IMR-90 (cell line): ENCODE results near the gene DNAJC25. TPM values are rescaled to one million over a fixed set of nuclear protein-coding genes. Genes with fewer than 3 reads are reported as not detected.

Source experiments
- ATAC-seq: fragments of 200-7000 bp; cut with Tn5 transposase; 2 replicates; pipeline ENCODE4 v1.9.1; 2020; ENCODE audit warnings: low read depth, mild to moderate bottlenecking, moderate library complexity
- BruUV-seq: library from RNA; stranded (reverse); fragments of 400-500 nt; replicated peaks from 2 replicates; lab custom pipeline; 2021; lab: Mats Ljungman, UMichigan
- CTCF ChIA-PET: fragments of 300-600 bp; formaldehyde crosslinking; extraction: SDS; loops from one replicate; lab custom pipeline; 2021; ENCODE audit warnings: antibody characterized with exemption; lab: Yijun Ruan, JAX
- POLR2A ChIA-PET: fragments of 300-600 bp; sonication (Branson Sonifier 250); formaldehyde crosslinking; loops from one replicate; lab custom pipeline; 2022; ENCODE audit warnings: antibody characterized with exemption; ENCODE audit not compliant: unreplicated experiment; lab: Charles Lee
- DNase-seq: peaks from one replicate; pipeline ENCODE4 v3.0.0; 2013
- H2AFZ ChIP-seq: replicated peaks from 2 replicates; pipeline ENCODE3; 2013; ENCODE audit warnings: low read length, mild to moderate bottlenecking; ENCODE audit not compliant: poor library complexity
- H2AK5ac ChIP-seq: 2 replicates; pipeline ENCODE4 v1.6.1; 2013; ENCODE audit warnings: low read depth, low read length, inconsistent platforms
- H2AK9ac ChIP-seq: replicated peaks from 2 replicates; pipeline ENCODE3; 2013; ENCODE audit warnings: mild to moderate bottlenecking, low read depth, low read length, moderate library complexity; ENCODE audit not compliant: poor library complexity
- H2BK120ac ChIP-seq: 2 replicates; pipeline ENCODE4 v1.6.1; 2013; ENCODE audit warnings: low read depth, low read length, inconsistent platforms
- H2BK15ac ChIP-seq: 3 replicates; pipeline ENCODE4 v1.6.1; 2013; ENCODE audit warnings: low read depth, low read length, inconsistent platforms
- H2BK20ac ChIP-seq: 2 replicates; pipeline ENCODE4 v1.6.1; 2013; ENCODE audit warnings: low read depth, mild to moderate bottlenecking, inconsistent platforms, low read length, moderate library complexity
- H2BK5ac ChIP-seq: 2 replicates; pipeline ENCODE4 v1.6.1; 2013; ENCODE audit warnings: mild to moderate bottlenecking, low read depth, low read length, inconsistent platforms; ENCODE audit not compliant: poor library complexity, severe bottlenecking
- H3K14ac ChIP-seq: replicated peaks from 2 replicates; pipeline ENCODE4 v1.6.1; 2013; ENCODE audit warnings: low read depth, low read length, inconsistent platforms
- H3K18ac ChIP-seq: 2 replicates; pipeline ENCODE4 v1.6.1; 2013; ENCODE audit warnings: low read depth, low read length, control low read depth
- H3K23ac ChIP-seq: 2 replicates; pipeline ENCODE4 v1.6.1; 2013; ENCODE audit warnings: low read depth, low read length, inconsistent platforms
- H3K27ac ChIP-seq: 2 replicates; pipeline ENCODE4 v1.5.1; 2013; ENCODE audit warnings: mild to moderate bottlenecking, control low read depth, low read length; ENCODE audit not compliant: insufficient read depth
- H3K27me3 ChIP-seq: 2 replicates; pipeline ENCODE4 v1.6.1; 2013; ENCODE audit warnings: low read length; ENCODE audit not compliant: control insufficient read depth, insufficient read depth
- H3K36me3 ChIP-seq: 2 replicates; pipeline ENCODE4 v1.6.1; 2013; ENCODE audit warnings: low read length, mixed read lengths; ENCODE audit not compliant: control insufficient read depth, insufficient read depth
- H3K4ac ChIP-seq: 2 replicates; pipeline ENCODE4 v1.6.1; 2013; ENCODE audit warnings: low read depth, low read length, inconsistent platforms
- H3K4me1 ChIP-seq: 2 replicates; pipeline ENCODE4 v1.6.1; 2013; ENCODE audit warnings: low read length, mixed read lengths; ENCODE audit not compliant: control insufficient read depth, insufficient read depth
- H3K4me2 ChIP-seq: 2 replicates; pipeline ENCODE4 v1.6.1; 2013; ENCODE audit warnings: low read depth, mild to moderate bottlenecking, control low read depth, low read length, moderate library complexity
- H3K4me3 ChIP-seq: 2 replicates; pipeline ENCODE4 v1.5.1; 2013; ENCODE audit warnings: low read depth, mild to moderate bottlenecking, control low read depth, low read length, moderate library complexity; ENCODE audit not compliant: insufficient read depth
- H3K56ac ChIP-seq: 2 replicates; pipeline ENCODE4 v1.6.1; 2013; ENCODE audit warnings: low read length, inconsistent platforms; ENCODE audit not compliant: insufficient read depth; ENCODE audit errors: extremely low read depth
- H3K79me1 ChIP-seq, 2 experiments: 2 replicates each; pipeline ENCODE4 v1.6.1; 2013; ENCODE audit warnings: low read length in 2 of 2, inconsistent platforms in 1 of 2, low read depth in 1 of 2
- H3K9ac ChIP-seq: 2 replicates; pipeline ENCODE4 v1.6.1; 2013; ENCODE audit warnings: low read depth, low read length, control low read depth
- H3K9me1 ChIP-seq: 2 replicates; pipeline ENCODE4 v1.6.1; 2013; ENCODE audit warnings: low read length, inconsistent platforms; ENCODE audit not compliant: insufficient read depth
- H3K9me3 ChIP-seq: 2 replicates; pipeline ENCODE4 v1.6.1; 2013; ENCODE audit warnings: low read length; ENCODE audit not compliant: control insufficient read depth, insufficient read depth
- H4K20me1 ChIP-seq: 2 replicates; pipeline ENCODE4 v1.6.1; 2013; ENCODE audit warnings: low read length, inconsistent platforms; ENCODE audit not compliant: insufficient read depth
- H4K5ac ChIP-seq: 2 replicates; pipeline ENCODE4 v1.6.1; 2013; ENCODE audit warnings: mild to moderate bottlenecking, low read depth, low read length, control low read depth
- H4K8ac ChIP-seq, 2 experiments: 2 replicates each; pipeline ENCODE4 v1.6.1; 2013; ENCODE audit warnings: low read depth in 2 of 2, low read length in 2 of 2, control low read depth in 1 of 2, inconsistent platforms in 1 of 2
- H4K91ac ChIP-seq: 2 replicates; pipeline ENCODE4 v1.6.1; 2013; ENCODE audit warnings: low read depth, low read length, inconsistent platforms; ENCODE audit not compliant: insufficient read depth
- BHLHE40 ChIP-seq: fragments of 150-350 bp; IDR thresholded peaks from 2 replicates; pipeline ENCODE4 v1.6.1; 2016; ENCODE audit warnings: mild to moderate bottlenecking, low read depth, low read length
- CEBPB ChIP-seq: IDR thresholded peaks from 2 replicates; pipeline ENCODE4 v1.6.1; 2012; ENCODE audit warnings: low read depth, low read length, improper control_type of control experiment
- CHD1 ChIP-seq: IDR thresholded peaks from 2 replicates; pipeline ENCODE4 v1.6.1; 2012; ENCODE audit warnings: low read depth, low read length, improper control_type of control experiment
- MAFK ChIP-seq: IDR thresholded peaks from 2 replicates; pipeline ENCODE4 v1.6.1; 2012; ENCODE audit warnings: low read depth, low read length, improper control_type of control experiment
- MAZ ChIP-seq: IDR thresholded peaks from 2 replicates; pipeline ENCODE4 v1.6.1; 2012; ENCODE audit warnings: low read depth, mild to moderate bottlenecking, low read length, improper control_type of control experiment, moderate library complexity, borderline replicate concordance
- MXI1 ChIP-seq: IDR thresholded peaks from 2 replicates; pipeline ENCODE4 v1.6.1; 2012; ENCODE audit warnings: low read depth, mild to moderate bottlenecking, low read length, moderate library complexity, borderline replicate concordance
- POLR2A ChIP-seq: IDR thresholded peaks from 2 replicates; pipeline ENCODE4 v1.6.1; 2012; ENCODE audit warnings: mild to moderate bottlenecking, low read depth, low read length
- RCOR1 ChIP-seq: IDR thresholded peaks from 2 replicates; pipeline ENCODE4 v1.6.1; 2012; ENCODE audit warnings: mild to moderate bottlenecking, low read length, improper control_type of control experiment; ENCODE audit not compliant: insufficient replicate concordance
- RFX5 ChIP-seq: IDR thresholded peaks from 2 replicates; pipeline ENCODE4 v1.8.0; 2012; ENCODE audit warnings: low read depth, mild to moderate bottlenecking, low read length, moderate library complexity
- SMC3 ChIP-seq: fragments of 150-350 bp; IDR thresholded peaks from 2 replicates; pipeline ENCODE4 v1.6.1; 2016; ENCODE audit warnings: low read depth, mild to moderate bottlenecking, antibody characterized with exemption, low read length, moderate library complexity
- WGBS, 2 experiments: methylation state at CpG; one replicate each; pipeline versions ENCODE4 v1.1.5 to v1.1.7; 2013; ENCODE audit warnings: missing lambda C conversion rate in 2 of 2; ENCODE audit not compliant: insufficient read length in 1 of 2; ENCODE audit errors: extremely low coverage in 2 of 2; 5-methylcytosine and 5-hydroxymethylcytosine counted together
- dilution Hi-C: fragments of 300-500 bp; cut with HindIII; formaldehyde crosslinking; loops from one replicate; pipeline ENCODE4 v1.14.3; 2018; ENCODE audit warnings: low sequenced_read_pairs; ENCODE audit not compliant: unreplicated experiment
- in situ Hi-C: fragments of 300-500 bp; cut with MboI; formaldehyde crosslinking; loops from 3 replicates; pipeline ENCODE4 v1.14.3; 2019; ENCODE audit warnings: low sequenced_read_pairs, inconsistent platforms, mixed read lengths
- intact Hi-C: fragments of 100-400 bp; cut with micrococcal nuclease; formaldehyde crosslinking; loops from 2 replicates; pipeline ENCODE4 v1.10.0; 2022
- polyA plus RNA-seq, 3 experiments: library from polyadenylated mRNA; depleted of rRNA; stranded (reverse); fragments of >200 nt; gene quantifications; 2 replicates each; pipeline ENCODE4 v1.2.3, GENCODE V29; 2012; ENCODE audit warnings: low replicate concordance in 1 of 3
- total RNA-seq: library from RNA; depleted of rRNA; stranded (reverse); fragments of >200 nt; gene quantifications from 2 replicates; pipeline ENCODE4 v1.2.3, GENCODE V29; 2012
- TF ChIP-seq, protein P1 (sequence below): conservative IDR thresholded peaks from 2 replicates; pipeline ENCODE4 v1.5.1; 2012; ENCODE audit warnings: mild to moderate bottlenecking, low read depth, low read length, improper control_type of control experiment
- TF ChIP-seq, protein P2 (sequence below): fragments of 150-350 bp; IDR thresholded peaks from 2 replicates; pipeline ENCODE4 v1.6.1; 2017; ENCODE audit warnings: mild to moderate bottlenecking, antibody characterized with exemption, low read length, low read depth

Gene DNAJC25
- total and polyA plus RNA-seq, 2 of the 4 experiments (the other 2 are of a cell fraction), result 3.2 to 6.6 TPM

- WGBS, 2 experiments, result 40% methylated on average over 13 of the region's 17 CpGs; no CpG with 5 or more reads in 1 of the 2 experiments
- 0 out of 2 replicates have a peak, but pooled peaks cover 2% of the 10 kb centered on the region for H3K4me1 ChIP-seq
- H2BK5ac ChIP-seq, result peak overlapping the region; percentile 61
- peaks cover 11% of the 10 kb centered on the region for H3K36me3 ChIP-seq
- H3K9ac ChIP-seq, result peak overlapping the region; percentile 92; the same call in 1 of the 2 replicates
- TF ChIP-seq MAZ (no peak), RCOR1 (no peak), SMC3 (no peak), MXI1 (no peak), MAFK (no peak), CEBPB (no peak), RFX5 (no peak), POLR2A (no peak), BHLHE40 (no peak), CHD1 (no peak)
- TF ChIP-seq, protein P1, sequence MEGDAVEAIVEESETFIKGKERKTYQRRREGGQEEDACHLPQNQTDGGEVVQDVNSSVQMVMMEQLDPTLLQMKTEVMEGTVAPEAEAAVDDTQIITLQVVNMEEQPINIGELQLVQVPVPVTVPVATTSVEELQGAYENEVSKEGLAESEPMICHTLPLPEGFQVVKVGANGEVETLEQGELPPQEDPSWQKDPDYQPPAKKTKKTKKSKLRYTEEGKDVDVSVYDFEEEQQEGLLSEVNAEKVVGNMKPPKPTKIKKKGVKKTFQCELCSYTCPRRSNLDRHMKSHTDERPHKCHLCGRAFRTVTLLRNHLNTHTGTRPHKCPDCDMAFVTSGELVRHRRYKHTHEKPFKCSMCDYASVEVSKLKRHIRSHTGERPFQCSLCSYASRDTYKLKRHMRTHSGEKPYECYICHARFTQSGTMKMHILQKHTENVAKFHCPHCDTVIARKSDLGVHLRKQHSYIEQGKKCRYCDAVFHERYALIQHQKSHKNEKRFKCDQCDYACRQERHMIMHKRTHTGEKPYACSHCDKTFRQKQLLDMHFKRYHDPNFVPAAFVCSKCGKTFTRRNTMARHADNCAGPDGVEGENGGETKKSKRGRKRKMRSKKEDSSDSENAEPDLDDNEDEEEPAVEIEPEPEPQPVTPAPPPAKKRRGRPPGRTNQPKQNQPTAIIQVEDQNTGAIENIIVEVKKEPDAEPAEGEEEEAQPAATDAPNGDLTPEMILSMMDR, result no peak
- TF ChIP-seq, protein P2, sequence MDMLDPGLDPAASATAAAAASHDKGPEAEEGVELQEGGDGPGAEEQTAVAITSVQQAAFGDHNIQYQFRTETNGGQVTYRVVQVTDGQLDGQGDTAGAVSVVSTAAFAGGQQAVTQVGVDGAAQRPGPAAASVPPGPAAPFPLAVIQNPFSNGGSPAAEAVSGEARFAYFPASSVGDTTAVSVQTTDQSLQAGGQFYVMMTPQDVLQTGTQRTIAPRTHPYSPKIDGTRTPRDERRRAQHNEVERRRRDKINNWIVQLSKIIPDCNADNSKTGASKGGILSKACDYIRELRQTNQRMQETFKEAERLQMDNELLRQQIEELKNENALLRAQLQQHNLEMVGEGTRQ, result no peak
- no peak overlapping the region for H2BK15ac ChIP-seq
- in situ Hi-C loops (no loop called here), intact Hi-C loops (loop anchor here (2.0 to 10.0 kb wide), 2 partner anchors 295 to 475 kb away; partner anchors contain the start of gene UGCG), dilution Hi-C loops (no loop called here)
- peaks cover 9 to 43% of the 10 kb centered on the region in 2 experiments for H3K79me1 ChIP-seq
- H3K9me1 ChIP-seq, result peaks cover 10% of the 10 kb centered on the region; the same call in 1 of the 2 replicates
- ChIA-PET POLR2A (no interaction called here), CTCF (interaction anchor here (2.5 kb wide), 1 partner anchor 21 kb away, joined by 5 read pairs; no protein-coding TSS in a partner anchor)
- peak overlapping the region; percentile 69 to 86 for H4K8ac ChIP-seq
- peak overlapping the region; percentile 38; the same call in 1 of the 2 replicates for H2BK120ac ChIP-seq
- 0 out of 2 replicates have a peak overlapping the region, but pooled peaks have one; percentile 75 for H3K56ac ChIP-seq
- H3K27me3 ChIP-seq, result no peaks in the 10 kb centered on the region
- peak overlapping the region; percentile 92 for H2AK9ac ChIP-seq
- H3K9me3 ChIP-seq, result no peaks in the 10 kb centered on the region
- no TSS peak for BruUV-seq
- peak overlapping the region; percentile 70 for H2AK5ac ChIP-seq
- DNase-seq (no peak), ATAC-seq (no peak)
- peak overlapping the region; percentile 83; the same call in 1 of the 2 replicates for H4K91ac ChIP-seq
- H3K4me2 ChIP-seq, result peak overlapping the region; percentile 57
- peak overlapping the region; percentile 62 for H3K14ac ChIP-seq
- H3K27ac ChIP-seq, result peak overlapping the region; percentile 61
- peak overlapping the region; percentile 57 for H3K4me3 ChIP-seq
- no peak overlapping the region for H3K23ac ChIP-seq
- H4K20me1 ChIP-seq, result no peaks in the 10 kb centered on the region
- H3K18ac ChIP-seq, result no peak overlapping the region; the same call in 1 of the 2 replicates
- H4K5ac ChIP-seq, result peak overlapping the region; percentile 65
- H2BK20ac ChIP-seq, result no peak overlapping the region; the same call in 1 of the 2 replicates
- peak overlapping the region; percentile 96 for H2AFZ ChIP-seq
- H3K4ac ChIP-seq, result peak overlapping the region; percentile 68
Measured at GRCh38 chr9:111599955-111600343, 31.2 kb upstream of the DNAJC25 start.
